Esophagus squamous epithelium (tissue), 4 donors: ENCODE results near the gene CYP4F12.

ENCODE experiments used
- POLR2A ChIP-seq, 4 donors: fragments of 450-650 bp; IDR thresholded peaks; one replicate each; pipeline ENCODE4 v1.6.1; 2017; ENCODE audit warnings: antibody characterized with exemption in 4 of 4, mild to moderate bottlenecking in 4 of 4, moderate library complexity in 3 of 4
- TF ChIP-seq, protein P1 (sequence below), 6 experiments: fragments of 450-650 bp in 4 of 6; fragments of 200-600 bp in 2 of 6; sonication (generic) in 2 of 6; IDR thresholded peaks; one replicate each; pipeline ENCODE4 v1.5.1; 2016 to 2019; ENCODE audit warnings: antibody characterized with exemption in 6 of 6, mild to moderate bottlenecking in 4 of 6, moderate library complexity in 4 of 6

DNA sequence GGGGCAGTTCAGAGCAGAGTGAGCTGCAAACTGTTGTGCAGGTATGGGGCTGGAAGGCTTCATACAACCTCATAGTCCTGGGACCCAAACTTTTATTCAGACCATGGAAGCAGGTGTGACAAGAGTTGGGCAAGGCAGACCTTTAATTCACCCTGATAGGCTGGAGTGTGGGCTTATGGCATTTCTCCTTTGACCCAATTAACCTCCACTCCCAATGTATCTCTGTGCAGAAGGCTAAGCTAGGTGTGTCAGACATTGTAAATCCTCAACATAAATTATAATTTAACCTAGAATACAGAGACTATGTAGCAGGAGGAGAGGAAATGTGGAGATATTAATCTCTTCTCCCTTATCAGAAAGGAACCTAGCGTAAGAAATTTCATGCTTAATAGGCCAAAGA is 42.8 kb downstream of the CYP4F12 start:
- no peak for TF ChIP-seq POLR2A (IDR thresholded peaks at IDR 0.05)
- TF ChIP-seq, protein P1, sequence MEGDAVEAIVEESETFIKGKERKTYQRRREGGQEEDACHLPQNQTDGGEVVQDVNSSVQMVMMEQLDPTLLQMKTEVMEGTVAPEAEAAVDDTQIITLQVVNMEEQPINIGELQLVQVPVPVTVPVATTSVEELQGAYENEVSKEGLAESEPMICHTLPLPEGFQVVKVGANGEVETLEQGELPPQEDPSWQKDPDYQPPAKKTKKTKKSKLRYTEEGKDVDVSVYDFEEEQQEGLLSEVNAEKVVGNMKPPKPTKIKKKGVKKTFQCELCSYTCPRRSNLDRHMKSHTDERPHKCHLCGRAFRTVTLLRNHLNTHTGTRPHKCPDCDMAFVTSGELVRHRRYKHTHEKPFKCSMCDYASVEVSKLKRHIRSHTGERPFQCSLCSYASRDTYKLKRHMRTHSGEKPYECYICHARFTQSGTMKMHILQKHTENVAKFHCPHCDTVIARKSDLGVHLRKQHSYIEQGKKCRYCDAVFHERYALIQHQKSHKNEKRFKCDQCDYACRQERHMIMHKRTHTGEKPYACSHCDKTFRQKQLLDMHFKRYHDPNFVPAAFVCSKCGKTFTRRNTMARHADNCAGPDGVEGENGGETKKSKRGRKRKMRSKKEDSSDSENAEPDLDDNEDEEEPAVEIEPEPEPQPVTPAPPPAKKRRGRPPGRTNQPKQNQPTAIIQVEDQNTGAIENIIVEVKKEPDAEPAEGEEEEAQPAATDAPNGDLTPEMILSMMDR (IDR thresholded peaks at IDR 0.05) = no peak
